IMR-90 (cell line): ENCODE results near the gene SMKR1. TPM values are rescaled to one million over a fixed set of nuclear protein-coding genes. Genes with fewer than 3 reads are reported as not detected.

ENCODE experiments used
- ATAC-seq: fragments of 200-7000 bp; cut with Tn5 transposase; 2 replicates; pipeline ENCODE4 v1.9.1; 2020; ENCODE audit warnings: low read depth, mild to moderate bottlenecking, moderate library complexity
- BruUV-seq: library from RNA; stranded (reverse); fragments of 400-500 nt; replicated peaks from 2 replicates; lab custom pipeline; 2021; lab: Mats Ljungman, UMichigan
- CTCF ChIA-PET: fragments of 300-600 bp; formaldehyde crosslinking; extraction: SDS; loops from one replicate; lab custom pipeline; 2021; ENCODE audit warnings: antibody characterized with exemption; lab: Yijun Ruan, JAX
- POLR2A ChIA-PET: fragments of 300-600 bp; sonication (Branson Sonifier 250); formaldehyde crosslinking; loops from one replicate; lab custom pipeline; 2022; ENCODE audit warnings: antibody characterized with exemption; ENCODE audit not compliant: unreplicated experiment; lab: Charles Lee
- DNase-seq: peaks from one replicate; pipeline ENCODE4 v3.0.0; 2013
- H2AFZ ChIP-seq: replicated peaks from 2 replicates; pipeline ENCODE3; 2013; ENCODE audit warnings: low read length, mild to moderate bottlenecking; ENCODE audit not compliant: poor library complexity
- H2AK5ac ChIP-seq: 2 replicates; pipeline ENCODE4 v1.6.1; 2013; ENCODE audit warnings: low read depth, low read length, inconsistent platforms
- H2AK9ac ChIP-seq: replicated peaks from 2 replicates; pipeline ENCODE3; 2013; ENCODE audit warnings: mild to moderate bottlenecking, low read depth, low read length, moderate library complexity; ENCODE audit not compliant: poor library complexity
- H2BK120ac ChIP-seq: 2 replicates; pipeline ENCODE4 v1.6.1; 2013; ENCODE audit warnings: low read depth, low read length, inconsistent platforms
- H2BK15ac ChIP-seq: 3 replicates; pipeline ENCODE4 v1.6.1; 2013; ENCODE audit warnings: low read depth, low read length, inconsistent platforms
- H2BK20ac ChIP-seq: 2 replicates; pipeline ENCODE4 v1.6.1; 2013; ENCODE audit warnings: low read depth, mild to moderate bottlenecking, inconsistent platforms, low read length, moderate library complexity
- H2BK5ac ChIP-seq: 2 replicates; pipeline ENCODE4 v1.6.1; 2013; ENCODE audit warnings: mild to moderate bottlenecking, low read depth, low read length, inconsistent platforms; ENCODE audit not compliant: poor library complexity, severe bottlenecking
- H3K14ac ChIP-seq: replicated peaks from 2 replicates; pipeline ENCODE4 v1.6.1; 2013; ENCODE audit warnings: low read depth, low read length, inconsistent platforms
- H3K18ac ChIP-seq: 2 replicates; pipeline ENCODE4 v1.6.1; 2013; ENCODE audit warnings: low read depth, low read length, control low read depth
- H3K23ac ChIP-seq: 2 replicates; pipeline ENCODE4 v1.6.1; 2013; ENCODE audit warnings: low read depth, low read length, inconsistent platforms
- H3K27ac ChIP-seq: 2 replicates; pipeline ENCODE4 v1.5.1; 2013; ENCODE audit warnings: mild to moderate bottlenecking, control low read depth, low read length; ENCODE audit not compliant: insufficient read depth
- H3K27me3 ChIP-seq: 2 replicates; pipeline ENCODE4 v1.6.1; 2013; ENCODE audit warnings: low read length; ENCODE audit not compliant: control insufficient read depth, insufficient read depth
- H3K36me3 ChIP-seq: 2 replicates; pipeline ENCODE4 v1.6.1; 2013; ENCODE audit warnings: low read length, mixed read lengths; ENCODE audit not compliant: control insufficient read depth, insufficient read depth
- H3K4ac ChIP-seq: 2 replicates; pipeline ENCODE4 v1.6.1; 2013; ENCODE audit warnings: low read depth, low read length, inconsistent platforms
- H3K4me1 ChIP-seq: 2 replicates; pipeline ENCODE4 v1.6.1; 2013; ENCODE audit warnings: low read length, mixed read lengths; ENCODE audit not compliant: control insufficient read depth, insufficient read depth
- H3K4me2 ChIP-seq: 2 replicates; pipeline ENCODE4 v1.6.1; 2013; ENCODE audit warnings: low read depth, mild to moderate bottlenecking, control low read depth, low read length, moderate library complexity
- H3K4me3 ChIP-seq: 2 replicates; pipeline ENCODE4 v1.5.1; 2013; ENCODE audit warnings: low read depth, mild to moderate bottlenecking, control low read depth, low read length, moderate library complexity; ENCODE audit not compliant: insufficient read depth
- H3K56ac ChIP-seq: 2 replicates; pipeline ENCODE4 v1.6.1; 2013; ENCODE audit warnings: low read length, inconsistent platforms; ENCODE audit not compliant: insufficient read depth; ENCODE audit errors: extremely low read depth
- H3K79me1 ChIP-seq, 2 experiments: 2 replicates each; pipeline ENCODE4 v1.6.1; 2013; ENCODE audit warnings: low read length in 2 of 2, inconsistent platforms in 1 of 2, low read depth in 1 of 2
- H3K9ac ChIP-seq: 2 replicates; pipeline ENCODE4 v1.6.1; 2013; ENCODE audit warnings: low read depth, low read length, control low read depth
- H3K9me1 ChIP-seq: 2 replicates; pipeline ENCODE4 v1.6.1; 2013; ENCODE audit warnings: low read length, inconsistent platforms; ENCODE audit not compliant: insufficient read depth
- H3K9me3 ChIP-seq: 2 replicates; pipeline ENCODE4 v1.6.1; 2013; ENCODE audit warnings: low read length; ENCODE audit not compliant: control insufficient read depth, insufficient read depth
- H4K20me1 ChIP-seq: 2 replicates; pipeline ENCODE4 v1.6.1; 2013; ENCODE audit warnings: low read length, inconsistent platforms; ENCODE audit not compliant: insufficient read depth
- H4K5ac ChIP-seq: 2 replicates; pipeline ENCODE4 v1.6.1; 2013; ENCODE audit warnings: mild to moderate bottlenecking, low read depth, low read length, control low read depth
- H4K8ac ChIP-seq, 2 experiments: 2 replicates each; pipeline ENCODE4 v1.6.1; 2013; ENCODE audit warnings: low read depth in 2 of 2, low read length in 2 of 2, control low read depth in 1 of 2, inconsistent platforms in 1 of 2
- H4K91ac ChIP-seq: 2 replicates; pipeline ENCODE4 v1.6.1; 2013; ENCODE audit warnings: low read depth, low read length, inconsistent platforms; ENCODE audit not compliant: insufficient read depth
- BHLHE40 ChIP-seq: fragments of 150-350 bp; IDR thresholded peaks from 2 replicates; pipeline ENCODE4 v1.6.1; 2016; ENCODE audit warnings: mild to moderate bottlenecking, low read depth, low read length
- CEBPB ChIP-seq: IDR thresholded peaks from 2 replicates; pipeline ENCODE4 v1.6.1; 2012; ENCODE audit warnings: low read depth, low read length, improper control_type of control experiment
- CHD1 ChIP-seq: IDR thresholded peaks from 2 replicates; pipeline ENCODE4 v1.6.1; 2012; ENCODE audit warnings: low read depth, low read length, improper control_type of control experiment
- CTCF ChIP-seq: conservative IDR thresholded peaks from 2 replicates; pipeline ENCODE4 v1.5.1; 2012; ENCODE audit warnings: mild to moderate bottlenecking, low read depth, low read length, improper control_type of control experiment
- ELK1 ChIP-seq: fragments of 150-350 bp; IDR thresholded peaks from 2 replicates; pipeline ENCODE4 v1.6.1; 2016; ENCODE audit warnings: low read depth, mild to moderate bottlenecking, low read length, moderate library complexity, borderline replicate concordance
- FOS ChIP-seq: fragments of 150-350 bp; IDR thresholded peaks from 2 replicates; pipeline ENCODE4 v1.6.1; 2016; ENCODE audit warnings: low read depth, low read length
- MAFK ChIP-seq: IDR thresholded peaks from 2 replicates; pipeline ENCODE4 v1.6.1; 2012; ENCODE audit warnings: low read depth, low read length, improper control_type of control experiment
- MAZ ChIP-seq: IDR thresholded peaks from 2 replicates; pipeline ENCODE4 v1.6.1; 2012; ENCODE audit warnings: low read depth, mild to moderate bottlenecking, low read length, improper control_type of control experiment, moderate library complexity, borderline replicate concordance
- NFE2L2 ChIP-seq: fragments of 150-350 bp; IDR thresholded peaks from 2 replicates; pipeline ENCODE4 v1.6.1; 2016; ENCODE audit warnings: low read depth, mild to moderate bottlenecking, low read length
- POLR2A ChIP-seq: IDR thresholded peaks from 2 replicates; pipeline ENCODE4 v1.6.1; 2012; ENCODE audit warnings: mild to moderate bottlenecking, low read depth, low read length
- RCOR1 ChIP-seq: IDR thresholded peaks from 2 replicates; pipeline ENCODE4 v1.6.1; 2012; ENCODE audit warnings: mild to moderate bottlenecking, low read length, improper control_type of control experiment; ENCODE audit not compliant: insufficient replicate concordance
- RFX5 ChIP-seq: IDR thresholded peaks from 2 replicates; pipeline ENCODE4 v1.8.0; 2012; ENCODE audit warnings: low read depth, mild to moderate bottlenecking, low read length, moderate library complexity
- SMC3 ChIP-seq: fragments of 150-350 bp; IDR thresholded peaks from 2 replicates; pipeline ENCODE4 v1.6.1; 2016; ENCODE audit warnings: low read depth, mild to moderate bottlenecking, antibody characterized with exemption, low read length, moderate library complexity
- USF2 ChIP-seq: fragments of 150-350 bp; IDR thresholded peaks from 2 replicates; pipeline ENCODE4 v1.6.1; 2017; ENCODE audit warnings: mild to moderate bottlenecking, antibody characterized with exemption, low read length, low read depth
- WGBS, 2 experiments: methylation state at CpG; one replicate each; pipeline versions ENCODE4 v1.1.5 to v1.1.7; 2013; ENCODE audit warnings: missing lambda C conversion rate in 2 of 2; ENCODE audit not compliant: insufficient read length in 1 of 2; ENCODE audit errors: extremely low coverage in 2 of 2; 5-methylcytosine and 5-hydroxymethylcytosine counted together
- dilution Hi-C: fragments of 300-500 bp; cut with HindIII; formaldehyde crosslinking; loops from one replicate; pipeline ENCODE4 v1.14.3; 2018; ENCODE audit warnings: low sequenced_read_pairs; ENCODE audit not compliant: unreplicated experiment
- in situ Hi-C: fragments of 300-500 bp; cut with MboI; formaldehyde crosslinking; loops from 3 replicates; pipeline ENCODE4 v1.14.3; 2019; ENCODE audit warnings: low sequenced_read_pairs, inconsistent platforms, mixed read lengths
- intact Hi-C: fragments of 100-400 bp; cut with micrococcal nuclease; formaldehyde crosslinking; loops from 2 replicates; pipeline ENCODE4 v1.10.0; 2022
- polyA plus RNA-seq, 3 experiments: library from polyadenylated mRNA; depleted of rRNA; stranded (reverse); fragments of >200 nt; gene quantifications; 2 replicates each; pipeline ENCODE4 v1.2.3, GENCODE V29; 2012; ENCODE audit warnings: low replicate concordance in 1 of 3
- total RNA-seq: library from RNA; depleted of rRNA; stranded (reverse); fragments of >200 nt; gene quantifications from 2 replicates; pipeline ENCODE4 v1.2.3, GENCODE V29; 2012

Gene SMKR1
- total and polyA plus RNA-seq, 2 of the 4 experiments (the other 2 are of a cell fraction): 0.26 TPM; not detected in 1

DNA sequence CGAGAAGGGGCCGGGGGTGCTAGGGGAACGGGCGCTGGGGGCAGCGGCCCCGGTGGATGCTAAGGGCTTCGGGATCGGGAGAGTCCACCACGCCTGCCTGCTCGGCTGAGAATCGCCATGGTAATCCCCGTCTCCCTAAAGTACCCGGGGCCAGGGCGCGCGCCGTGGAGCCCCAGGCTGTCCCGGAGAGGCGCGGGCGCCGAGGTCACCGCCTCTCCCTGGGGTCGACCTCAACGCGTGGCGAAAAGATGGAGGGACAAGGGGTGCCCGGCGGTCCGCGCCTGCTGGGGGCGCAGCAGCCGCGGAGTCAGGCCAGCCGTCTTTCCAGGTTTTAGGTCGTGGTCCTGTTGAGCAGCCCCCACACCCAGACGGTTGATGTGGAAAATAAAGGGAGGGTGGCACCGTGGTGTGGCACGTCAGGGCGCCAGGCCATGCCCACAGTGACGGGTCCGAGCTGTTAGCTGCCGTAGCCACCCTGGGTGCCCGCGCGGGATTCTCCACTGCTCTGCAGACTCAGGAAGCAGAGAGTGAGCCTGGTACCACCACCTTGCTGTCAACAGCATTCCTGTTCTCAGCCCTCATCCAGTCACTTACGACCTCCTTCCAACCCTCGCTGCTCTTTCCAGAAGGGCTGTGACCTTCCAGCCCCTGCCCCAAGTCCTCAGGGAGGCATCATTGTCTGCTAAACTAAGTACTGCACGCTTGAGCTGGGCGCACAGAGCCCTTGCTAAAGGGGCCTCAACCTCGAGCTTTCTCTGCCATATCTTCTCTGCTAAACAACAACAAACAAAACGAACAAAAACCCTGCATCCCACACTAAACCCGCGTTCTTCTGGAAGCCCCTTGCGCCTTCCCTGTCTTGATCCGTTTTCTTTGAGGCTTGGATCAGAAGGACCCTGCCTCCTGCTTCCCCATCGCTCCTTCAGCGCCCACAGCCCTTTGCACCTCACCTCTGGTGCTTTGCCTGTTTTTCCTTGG is 666 bp downstream of the SMKR1 start:
- H3K79me1 ChIP-seq: no peaks in the 10 kb centered on the region
- H3K36me3 ChIP-seq: no peaks in the 10 kb centered on the region
- H3K9ac ChIP-seq: no peak overlapping the region
- H3K9me1 ChIP-seq: no peaks in the 10 kb centered on the region
- CTCF ChIA-PET: no interaction called here
- no peak overlapping the region for H3K23ac ChIP-seq
- peak overlapping the region; percentile 72 for H3K4me2 ChIP-seq
- intact Hi-C loops: no loop called here
- no peaks in the 10 kb centered on the region; the same call in 1 of the 2 replicates for H3K4me1 ChIP-seq
- H2AK5ac ChIP-seq: no peak overlapping the region
- no peak overlapping the region for H2BK120ac ChIP-seq
- BruUV-seq: no TSS peak
- no peak for DNase-seq
- no peak overlapping the region for H3K56ac ChIP-seq
- H3K27me3 ChIP-seq: peaks cover 35% of the 10 kb centered on the region
- WGBS, 2 experiments: 6% methylated on average over 32 of the region's 58 CpGs; no CpG with 5 or more reads in 1 of the 2 experiments
- peak; percentile 8; the same call in 1 of the 2 replicates for ATAC-seq
- H3K4ac ChIP-seq: no peak overlapping the region
- no peak overlapping the region for H3K27ac ChIP-seq
- no peak overlapping the region for H3K18ac ChIP-seq
- H2AK9ac ChIP-seq: no peak overlapping the region
- no peak overlapping the region for H4K91ac ChIP-seq
- H2BK20ac ChIP-seq: no peak overlapping the region
- H2AFZ ChIP-seq: peak overlapping the region; percentile 92
- H4K20me1 ChIP-seq: no peaks in the 10 kb centered on the region
- no peak overlapping the region for H3K14ac ChIP-seq
- H4K5ac ChIP-seq: no peak overlapping the region
- H4K8ac ChIP-seq: no peak overlapping the region
- H3K4me3 ChIP-seq: peak overlapping the region; percentile 47
- H2BK15ac ChIP-seq: no peak overlapping the region
- in situ Hi-C loops: no loop called here
- POLR2A ChIA-PET: interaction anchor here (0.5 kb wide), 1 partner anchor 91 kb away, joined by 3 read pairs; no protein-coding TSS in a partner anchor
- dilution Hi-C loops: no loop called here
- H2BK5ac ChIP-seq: no peak overlapping the region
- H3K9me3 ChIP-seq: no peaks in the 10 kb centered on the region
- TF ChIP-seq POLR2A (no peak), NFE2L2 (no peak), FOS (no peak), CTCF (no peak), USF2 (no peak), MAFK (no peak), RCOR1 (no peak), RFX5 (no peak), BHLHE40 (no peak), CHD1 (no peak), CEBPB (no peak), SMC3 (no peak), ELK1 (no peak), MAZ (no peak)
